DLD1 (cell line): Measurements from ENCODE around the gene DENR.
"Not testable (repeated sequence)": the region's sequence is repeated elsewhere in the genome, so short reads cannot be mapped to it uniquely, and the experiment has no call there.

Experiments
- in situ Hi-C: cut with HindIII; loops from 2 replicates; pipeline ENCODE4 v1.10.0; 2017; ENCODE audit warnings: low sequenced_read_pairs

The DENR gene

GRCh38 chr12:122738571-122738970, 14.1 kb upstream of the DENR start:
- in situ Hi-C loops, result no loop called here

GRCh38 chr12:122740351-122740750, 12.3 kb upstream of the DENR start:
- in situ Hi-C loops, result no loop called here

- in situ Hi-C loops, result no loop called here
These were observed 8.6 kb upstream of the DENR start for GRCh38 chr12:122743895-122744525.

GRCh38 chr12:122747224-122748135, 5.1 kb upstream of the DENR start:
- in situ Hi-C loops, result no loop called here

- in situ Hi-C loops, result loop anchor here (25.0 kb wide), 1 partner anchor 112 kb away; no protein-coding TSS in a partner anchor
These were observed 2.9 kb upstream of the DENR start for GRCh38 chr12:122749569-122750332.

GRCh38 chr12:122750781-122751515, 1.7 kb upstream of the DENR start:
- in situ Hi-C loops, result loop anchor here (25.0 kb wide), 1 partner anchor 114 kb away; no protein-coding TSS in a partner anchor

GRCh38 chr12:122753319-122753650, 661 bp downstream of the DENR start:
- in situ Hi-C loops, result loop anchor here (25.0 kb wide), 1 partner anchor 116 kb away; no protein-coding TSS in a partner anchor

GRCh38 chr12:122754790-122755189, 2.2 kb downstream of the DENR start:
- in situ Hi-C loops, result loop anchor here (25.0 kb wide), 1 partner anchor 117 kb away; no protein-coding TSS in a partner anchor

- in situ Hi-C loops, result loop anchor here (25.0 kb wide), 1 partner anchor 120 kb away; no protein-coding TSS in a partner anchor
These were observed 4.9 kb downstream of the DENR start for GRCh38 chr12:122757568-122757967.

- in situ Hi-C loops, result no loop called here
These were observed 32.9 kb downstream of the DENR start for GRCh38 chr12:122785503-122785902.

- in situ Hi-C loops, result no loop called here
These were observed 35.8 kb downstream of the DENR start for GRCh38 chr12:122788387-122788786.

- in situ Hi-C loops, result no loop called here
These were observed 37.0 kb downstream of the DENR start for GRCh38 chr12:122789637-122790036.

GRCh38 chr12:122790393-122791075, 37.9 kb downstream of the DENR start:
- in situ Hi-C loops, result no loop called here

GRCh38 chr12:122793685-122794106, 41.1 kb downstream of the DENR start:
- in situ Hi-C loops, result no loop called here

- in situ Hi-C loops, result no loop called here
These were observed 43.2 kb downstream of the DENR start for GRCh38 chr12:122795807-122796206.

GRCh38 chr12:122799641-122800243, 47.1 kb downstream of the DENR start:
- in situ Hi-C loops, result no loop called here

- in situ Hi-C loops, result no loop called here
These were observed 51.3 kb downstream of the DENR start for GRCh38 chr12:122803937-122804336.

GRCh38 chr12:122804957-122805356, 52.3 kb downstream of the DENR start:
- in situ Hi-C loops, result not testable (repeated sequence)

GRCh38 chr12:122807651-122808050, 55.0 kb downstream of the DENR start:
- in situ Hi-C loops, result no loop called here
